ENCODE data around the gene KCNQ1.

Gene KCNQ1

GRCh38 chr11:2837096-2837601 lies 392.3 kb downstream of the KCNQ1 start:
- no peak for DNase-seq

GRCh38 chr11:2837651-2838050 lies 392.8 kb downstream of the KCNQ1 start:
- no peak for DNase-seq

- no peak for DNase-seq
Observed at GRCh38 chr11:2838091-2838490, 393.3 kb downstream of the KCNQ1 start.

GRCh38 chr11:2838676-2839294 lies 394.0 kb downstream of the KCNQ1 start:
- DNase-seq, result no peak

- DNase-seq, result no peak
Observed at GRCh38 chr11:2839395-2839943, 394.7 kb downstream of the KCNQ1 start.

- DNase-seq, result no peak
Observed at GRCh38 chr11:2841411-2842190, 396.8 kb downstream of the KCNQ1 start.

GRCh38 chr11:2842876-2843275 lies 398.1 kb downstream of the KCNQ1 start:
- DNase-seq, result no peak

- no peak for DNase-seq
Observed at GRCh38 chr11:2843551-2843950, 398.7 kb downstream of the KCNQ1 start.

GRCh38 chr11:2844116-2844842 lies 399.5 kb downstream of the KCNQ1 start:
- no peak for DNase-seq

GRCh38 chr11:2844996-2845395 lies 400.2 kb downstream of the KCNQ1 start:
- no peak for DNase-seq

GRCh38 chr11:2846056-2846455 lies 401.2 kb downstream of the KCNQ1 start:
- no peak for DNase-seq

GRCh38 chr11:2846470-2846869 lies 401.7 kb downstream of the KCNQ1 start:
- no peak for DNase-seq

GRCh38 chr11:2847561-2847960 lies 402.8 kb downstream of the KCNQ1 start:
- DNase-seq, result no peak

GRCh38 chr11:2848497-2848896 lies 403.7 kb downstream of the KCNQ1 start:
- DNase-seq, result no peak

GRCh38 chr11:2849994-2850770 lies 405.4 kb downstream of the KCNQ1 start:
- no peak for DNase-seq

- DNase-seq, result no peak
Observed at GRCh38 chr11:2853401-2853800, 408.6 kb downstream of the KCNQ1 start.

GRCh38 chr11:2853997-2854560 lies 409.3 kb downstream of the KCNQ1 start:
- DNase-seq, result no peak

GRCh38 chr11:2855162-2855561 lies 410.4 kb downstream of the KCNQ1 start:
- no peak for DNase-seq

- DNase-seq, result no peak
Observed at GRCh38 chr11:2857276-2857675, 412.5 kb downstream of the KCNQ1 start.

GRCh38 chr11:2857918-2858317 lies 413.1 kb downstream of the KCNQ1 start:
- DNase-seq, result no peak

- no peak for DNase-seq
Observed at GRCh38 chr11:2858995-2859698, 414.3 kb downstream of the KCNQ1 start.

GRCh38 chr11:2859699-2860037 lies 414.9 kb downstream of the KCNQ1 start:
- no peak for DNase-seq
